Measurements from ENCODE around the gene UPK1A. TPM values are rescaled to one million over a fixed set of nuclear protein-coding genes. Genes with fewer than 3 reads are reported as not detected.
"Not testable (repeated sequence)": the region's sequence is repeated elsewhere in the genome, so short reads cannot be mapped to it uniquely, and the experiment has no call there.

UPK1A gene
- total RNA-seq, 1 donor from 2014 or later: 0.65 TPM

DNA sequence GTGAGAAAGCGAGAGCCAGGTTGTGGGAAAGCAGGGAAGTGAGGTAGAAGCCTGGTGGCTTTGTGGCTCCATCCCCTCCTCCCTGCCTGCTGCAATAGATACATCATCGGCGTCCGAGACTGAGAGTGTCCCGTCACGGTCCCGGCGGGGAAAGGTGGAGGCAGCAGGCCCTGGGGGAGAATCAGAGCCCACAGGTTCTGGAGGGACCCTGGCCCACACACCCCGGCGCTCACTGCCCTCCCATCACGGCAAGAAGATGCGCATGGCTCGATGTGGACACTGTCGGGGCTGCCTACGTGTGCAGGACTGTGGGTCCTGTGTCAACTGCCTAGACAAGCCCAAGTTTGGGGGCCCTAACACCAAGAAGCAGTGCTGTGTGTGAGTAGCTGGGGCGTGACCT, 56.6 kb downstream of the UPK1A start:
- Mint-ChIP-seq H3K36me3 (ENCODE audit: low read depth) (peaks cover 39% of the 10 kb centered on the region), H3K4me3 (ENCODE audit: unreplicated experiment) (no peak overlapping the region), H3K4me1 (ENCODE audit: low read depth) (peaks cover 14% of the 10 kb centered on the region), H3K27ac (ENCODE audit: unreplicated experiment) (no peak overlapping the region), H3K27me3 (ENCODE audit: low read depth) (no peaks in the 10 kb centered on the region), H3K9me3 (ENCODE audit: low read depth) (no peaks in the 10 kb centered on the region)
- TF ChIP-seq, protein P1, sequence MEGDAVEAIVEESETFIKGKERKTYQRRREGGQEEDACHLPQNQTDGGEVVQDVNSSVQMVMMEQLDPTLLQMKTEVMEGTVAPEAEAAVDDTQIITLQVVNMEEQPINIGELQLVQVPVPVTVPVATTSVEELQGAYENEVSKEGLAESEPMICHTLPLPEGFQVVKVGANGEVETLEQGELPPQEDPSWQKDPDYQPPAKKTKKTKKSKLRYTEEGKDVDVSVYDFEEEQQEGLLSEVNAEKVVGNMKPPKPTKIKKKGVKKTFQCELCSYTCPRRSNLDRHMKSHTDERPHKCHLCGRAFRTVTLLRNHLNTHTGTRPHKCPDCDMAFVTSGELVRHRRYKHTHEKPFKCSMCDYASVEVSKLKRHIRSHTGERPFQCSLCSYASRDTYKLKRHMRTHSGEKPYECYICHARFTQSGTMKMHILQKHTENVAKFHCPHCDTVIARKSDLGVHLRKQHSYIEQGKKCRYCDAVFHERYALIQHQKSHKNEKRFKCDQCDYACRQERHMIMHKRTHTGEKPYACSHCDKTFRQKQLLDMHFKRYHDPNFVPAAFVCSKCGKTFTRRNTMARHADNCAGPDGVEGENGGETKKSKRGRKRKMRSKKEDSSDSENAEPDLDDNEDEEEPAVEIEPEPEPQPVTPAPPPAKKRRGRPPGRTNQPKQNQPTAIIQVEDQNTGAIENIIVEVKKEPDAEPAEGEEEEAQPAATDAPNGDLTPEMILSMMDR (IDR thresholded peaks at IDR 0.05): no peak
- no peak for DNase-seq (ENCODE audit: low spot score)

DNA sequence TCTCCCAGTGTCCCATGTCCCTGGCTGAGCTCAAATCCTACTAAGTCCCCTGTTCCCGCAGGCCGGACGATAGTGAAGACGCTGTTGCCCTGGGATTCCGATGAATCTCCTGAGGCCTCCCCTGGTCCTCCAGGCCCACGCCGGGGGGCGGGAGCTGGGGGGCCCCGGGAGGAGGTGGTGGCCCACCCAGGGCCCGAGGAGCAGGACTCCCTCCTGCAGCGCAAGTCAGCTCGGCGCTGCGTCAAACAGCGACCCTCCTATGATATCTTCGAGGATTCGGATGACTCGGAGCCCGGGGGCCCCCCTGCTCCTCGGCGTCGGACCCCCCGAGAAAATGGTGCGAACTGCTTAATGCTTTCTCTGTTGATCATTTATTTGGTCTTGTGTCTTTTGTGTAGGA, 57.4 kb downstream of the UPK1A start:
- TF ChIP-seq, protein P1 (IDR thresholded peaks at IDR 0.05): no peak
- peaks cover 13% of the 10 kb centered on the region for H3K4me1 Mint-ChIP-seq (ENCODE audit: low read depth)
- H3K27me3 Mint-ChIP-seq (ENCODE audit: low read depth): no peaks in the 10 kb centered on the region
- H3K4me3 Mint-ChIP-seq (ENCODE audit: unreplicated experiment): no peak overlapping the region
- H3K9me3 Mint-ChIP-seq (ENCODE audit: low read depth): no peaks in the 10 kb centered on the region
- peaks cover 46% of the 10 kb centered on the region for H3K36me3 Mint-ChIP-seq (ENCODE audit: low read depth)
- H3K27ac Mint-ChIP-seq (ENCODE audit: unreplicated experiment): no peak overlapping the region
- no peak for DNase-seq (ENCODE audit: low spot score)

DNA sequence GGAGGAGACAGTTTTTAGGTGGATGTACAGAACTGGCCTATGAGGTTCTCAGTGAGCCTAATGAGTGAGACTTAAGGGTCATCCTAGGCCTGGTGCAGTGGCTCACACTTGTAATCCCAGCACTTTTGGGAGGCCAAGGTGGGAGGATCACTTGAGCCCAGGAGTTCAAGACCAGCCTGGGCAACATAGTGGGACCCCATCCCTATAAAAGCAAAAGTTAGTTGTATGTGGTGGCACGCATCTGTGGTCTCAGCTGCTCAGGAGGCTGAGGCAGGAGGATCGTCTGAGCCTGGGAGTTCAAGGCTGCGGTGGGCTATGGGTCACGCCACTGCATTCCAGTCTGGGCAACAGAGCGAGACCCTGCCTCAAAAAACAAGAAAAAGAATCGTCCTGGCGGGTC, 57.8 kb downstream of the UPK1A start:
- H3K9me3 Mint-ChIP-seq (ENCODE audit: low read depth); H3K27ac Mint-ChIP-seq (ENCODE audit: unreplicated experiment); DNase-seq (ENCODE audit: low spot score); H3K4me3 Mint-ChIP-seq (ENCODE audit: unreplicated experiment); H3K4me1 Mint-ChIP-seq (ENCODE audit: low read depth); H3K27me3 Mint-ChIP-seq (ENCODE audit: low read depth): not testable (repeated sequence)
- H3K36me3 Mint-ChIP-seq (ENCODE audit: low read depth): peaks cover 50% of the 10 kb centered on the region

DNA sequence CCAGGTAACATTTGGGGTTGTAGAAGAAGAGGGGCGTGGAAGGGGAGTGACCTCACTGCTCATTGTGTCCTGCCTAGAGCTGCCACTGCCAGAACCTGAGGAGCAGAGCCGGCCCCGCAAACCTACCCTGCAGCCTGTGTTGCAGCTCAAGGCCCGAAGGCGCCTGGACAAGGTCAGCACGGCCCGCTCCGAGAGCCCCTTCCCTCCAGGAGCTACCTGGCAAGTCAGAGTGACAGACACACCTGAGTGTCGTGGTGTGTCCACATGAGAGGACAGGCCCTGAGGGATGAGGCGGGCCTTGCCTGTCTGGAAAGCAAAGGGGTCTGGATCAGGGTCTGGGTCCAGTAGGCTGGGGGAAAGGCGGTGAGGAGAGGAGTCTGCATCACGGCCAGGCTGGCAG, 58.2 kb downstream of the UPK1A start:
- TF ChIP-seq, protein P1 (IDR thresholded peaks at IDR 0.05): no peak
- Mint-ChIP-seq H3K4me3 (ENCODE audit: unreplicated experiment) (no peak overlapping the region), H3K36me3 (ENCODE audit: low read depth) (peaks cover 54% of the 10 kb centered on the region), H3K27me3 (ENCODE audit: low read depth) (no peaks in the 10 kb centered on the region), H3K27ac (ENCODE audit: unreplicated experiment) (no peak overlapping the region), H3K9me3 (ENCODE audit: low read depth) (no peaks in the 10 kb centered on the region), H3K4me1 (ENCODE audit: low read depth) (peaks cover 4% of the 10 kb centered on the region)
- no peak for DNase-seq (ENCODE audit: low spot score)

DNA sequence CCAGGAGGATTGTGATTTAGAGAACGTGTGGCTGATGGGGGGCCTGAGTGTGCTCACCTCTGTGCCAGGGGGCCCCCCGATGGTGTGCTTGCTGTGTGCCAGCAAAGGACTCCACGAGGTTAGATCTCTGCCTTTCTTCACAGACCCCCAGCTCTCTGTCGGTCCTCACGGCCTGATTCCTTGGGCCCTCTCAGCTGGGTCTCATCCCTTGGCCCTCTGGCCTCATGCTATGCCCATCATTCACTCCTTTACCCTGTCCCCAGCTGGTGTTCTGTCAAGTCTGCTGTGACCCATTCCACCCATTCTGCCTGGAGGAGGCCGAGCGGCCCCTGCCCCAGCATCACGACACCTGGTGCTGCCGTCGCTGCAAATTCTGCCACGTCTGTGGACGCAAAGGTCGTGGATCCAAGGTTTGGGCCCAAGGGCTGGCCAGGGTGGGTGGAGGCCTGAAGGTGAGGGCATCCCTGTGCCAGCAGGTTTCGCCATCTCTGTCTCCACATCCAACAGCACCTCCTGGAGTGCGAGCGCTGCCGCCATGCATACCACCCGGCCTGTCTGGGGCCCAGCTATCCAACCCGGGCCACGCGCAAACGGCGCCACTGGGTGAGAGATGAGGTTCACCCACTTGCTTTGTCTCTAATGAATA, 59.0 kb downstream of the UPK1A start:
- H3K4me3 Mint-ChIP-seq (ENCODE audit: unreplicated experiment): no peak overlapping the region
- peaks cover under 1% of the 10 kb centered on the region for H3K4me1 Mint-ChIP-seq (ENCODE audit: low read depth)
- H3K27me3 Mint-ChIP-seq (ENCODE audit: low read depth): no peaks in the 10 kb centered on the region
- H3K9me3 Mint-ChIP-seq (ENCODE audit: low read depth): no peaks in the 10 kb centered on the region
- no peak overlapping the region for H3K27ac Mint-ChIP-seq (ENCODE audit: unreplicated experiment)
- no peak for DNase-seq (ENCODE audit: low spot score)
- TF ChIP-seq, protein P1 (IDR thresholded peaks at IDR 0.05): no peak
- H3K36me3 Mint-ChIP-seq (ENCODE audit: low read depth): peaks cover 58% of the 10 kb centered on the region

Data from chondrocyte (in vitro differentiated cells).